Esophagus muscularis mucosa (tissue), 4 donors: ENCODE data around the gene QARS1. TPM values are rescaled to one million over a fixed set of nuclear protein-coding genes. Genes with fewer than 3 reads are reported as not detected.
A peak's percentile ranks its signal among the peaks of the same experiment; 100 is the strongest.

Experiments used
- DNase-seq: peaks from one replicate; pipeline ENCODE4 v3.0.0-alpha.2; 2017; ENCODE audit errors: extremely low spot score
- H3K27ac ChIP-seq, 4 donors: fragments of 200-600 bp; sonication (generic); replicated peaks in 1 of 4; 1 replicate in 3 of 4; 2 replicates in 1 of 4; pipeline ENCODE4 v1.5.1; 2016 to 2019; ENCODE audit warnings: mild to moderate bottlenecking in 1 of 4
- H3K27me3 ChIP-seq, 4 donors: fragments of 200-600 bp; sonication (generic); one replicate each; pipeline versions ENCODE4 v1.5.1 to v1.6.0; 2016 to 2019
- H3K36me3 ChIP-seq, 4 donors: fragments of 200-600 bp; sonication (generic); one replicate each; pipeline ENCODE4 v1.5.1; 2016 to 2019
- H3K4me1 ChIP-seq, 4 donors: fragments of 200-600 bp; sonication (generic); one replicate each; pipeline ENCODE4 v1.5.1; 2016 to 2019
- H3K4me3 ChIP-seq, 4 donors: fragments of 200-600 bp; sonication (generic); 1 replicate in 2 of 4; 2 replicates in 2 of 4; pipeline ENCODE4 v1.5.1; 2016 to 2019; ENCODE audit warnings: mild to moderate bottlenecking in 4 of 4, moderate library complexity in 1 of 4
- H3K9me3 ChIP-seq, 4 donors: fragments of 200-600 bp; sonication (generic); 1 replicate in 3 of 4; 2 replicates in 1 of 4; pipeline ENCODE4 v1.5.1; 2016 to 2019
- CTCF ChIP-seq, 3 experiments: fragments of 200-600 bp in 2 of 3; fragments of 450-650 bp in 1 of 3; sonication (generic) in 2 of 3; IDR thresholded peaks; one replicate each; pipeline ENCODE4 v1.5.1; 2017 to 2019; ENCODE audit warnings: antibody characterized with exemption in 3 of 3, mild to moderate bottlenecking in 2 of 3, moderate library complexity in 1 of 3
- EP300 ChIP-seq: sonication (generic); formaldehyde crosslinking; IDR thresholded peaks from one replicate; pipeline ENCODE4 v1.6.1; 2017; ENCODE audit warnings: antibody characterized with exemption
- POLR2A ChIP-seq: fragments of 450-650 bp; IDR thresholded peaks from one replicate; pipeline ENCODE4 v1.6.1; 2017; ENCODE audit warnings: antibody characterized with exemption, moderate library complexity, mild to moderate bottlenecking, low read depth
- POLR2AphosphoS5 ChIP-seq, 2 donors: sonication (generic); formaldehyde crosslinking; IDR thresholded peaks; one replicate each; pipeline ENCODE4 v1.6.1; 2017; ENCODE audit warnings: antibody characterized with exemption in 2 of 2
- WGBS: methylation state at CpG from one replicate; pipeline ENCODE4 v1.1.5; 2018; 5-methylcytosine and 5-hydroxymethylcytosine counted together
- intact Hi-C: fragments of 100-400 bp; cut with DNase I; formaldehyde crosslinking; loops from one replicate; pipeline ENCODE4 v1.15.1; 2023
- total RNA-seq, 4 donors: library from RNA; depleted of rRNA; stranded (reverse); fragments of >200 nt; gene quantifications; one replicate each; pipeline versions ENCODE4 v1.1.0 to v1.2.1, GENCODE V29; 2016

The QARS1 gene
- total RNA-seq, 4 donors from 2014 or later = 151 to 229 (median 197) TPM

- Histone ChIP-seq H3K4me1 (peaks cover 17 to 45% (median 30%) of the 10 kb centered on the region in 4 donors), H3K4me3 (no peak overlapping the region), H3K9me3 (no peaks in the 10 kb centered on the region), H3K27ac (peak overlapping the region in 2 of 4 donors; percentile 94 to 98), H3K36me3 (peaks cover 71 to 84% (median 81%) of the 10 kb centered on the region in 4 donors), H3K27me3 (no peaks in the 10 kb centered on the region)
- intact Hi-C loops = no loop called here
- DNase-seq = no peak
- 96% methylated on average over 12 of the region's 12 CpGs for WGBS
- TF ChIP-seq CTCF (IDR thresholded peaks at IDR 0.05) (no peak), POLR2AphosphoS5 (IDR thresholded peaks at IDR 0.05) (no peak), EP300 (no peak)
Measured at GRCh38 chr3:49122022-49122421, 17.5 kb upstream of the QARS1 start.

- no peak for DNase-seq
- intact Hi-C loops = no loop called here
- peak overlapping the region; percentile 72 to 97 (median 89) for H3K4me3 ChIP-seq
- 76% methylated on average over 10 of the region's 17 CpGs for WGBS
- no peaks in the 10 kb centered on the region for H3K27me3 ChIP-seq
- no peak for TF ChIP-seq CTCF (IDR thresholded peaks at IDR 0.05)
- TF ChIP-seq POLR2AphosphoS5 (IDR thresholded peaks at IDR 0.05) = no peak
- no peaks in the 10 kb centered on the region for H3K9me3 ChIP-seq
- peaks cover 17 to 46% (median 30%) of the 10 kb centered on the region in 4 donors for H3K4me1 ChIP-seq
- H3K27ac ChIP-seq = peak overlapping the region; percentile 92 to 98 (median 94)
- peaks cover 73 to 84% (median 81%) of the 10 kb centered on the region in 4 donors for H3K36me3 ChIP-seq
Measured at GRCh38 chr3:49121132-49121736, 16.7 kb upstream of the QARS1 start.

- DNase-seq = peak; percentile 99
- 0% methylated on average over 21 of the region's 70 CpGs for WGBS
- Histone ChIP-seq H3K4me3 (peak within 1 kb of the TSS; percentile 72 to 97 (median 89)), H3K27me3 (no peaks in the 10 kb centered on the region), H3K4me1 (peaks cover 17 to 46% (median 30%) of the 10 kb centered on the region in 4 donors), H3K36me3 (peaks cover 73 to 84% (median 81%) of the 10 kb centered on the region in 4 donors), H3K27ac (peak within 1 kb of the TSS; percentile 92 to 98 (median 94)), H3K9me3 (no peaks in the 10 kb centered on the region)
- peak in 1 of 3 experiments; percentile 17 for TF ChIP-seq CTCF (IDR thresholded peaks at IDR 0.05)
- TF ChIP-seq POLR2A = peak; percentile 75
- TF ChIP-seq POLR2AphosphoS5 (IDR thresholded peaks at IDR 0.05) = peak; percentile 97 to 99
- TF ChIP-seq EP300 = no peak
- intact Hi-C loops = no loop called here
Measured at GRCh38 chr3:49120438-49121131, 16.0 kb upstream of the QARS1 start, which contains the start of gene USP19. USP19 (minus strand) TSS chr3:49120823; CDS start chr3:49119145, 1,678 bp downstream.

- DNase-seq = no peak
- Histone ChIP-seq H3K27me3 (no peaks in the 10 kb centered on the region), H3K9me3 (no peaks in the 10 kb centered on the region), H3K27ac (peak overlapping the region; percentile 92 to 98 (median 94)), H3K36me3 (peaks cover 73 to 84% (median 81%) of the 10 kb centered on the region in 4 donors), H3K4me3 (peak overlapping the region; percentile 72 to 97 (median 89)), H3K4me1 (peaks cover 17 to 42% (median 30%) of the 10 kb centered on the region in 4 donors)
- whole genome bisulfite sequencing = 0% methylated on average over 4 of the region's 9 CpGs
- TF ChIP-seq CTCF (IDR thresholded peaks at IDR 0.05) (no peak), POLR2A (no peak), POLR2AphosphoS5 (IDR thresholded peaks at IDR 0.05) (no peak), EP300 (no peak)
- intact Hi-C loops = no loop called here
Measured at GRCh38 chr3:49120096-49120437, 15.5 kb upstream of the QARS1 start.
